Colon (tissue), 2 donors: ENCODE results near the gene SMCO4.
"Not testable (repeated sequence)": the region's sequence is repeated elsewhere in the genome, so short reads cannot be mapped to it uniquely, and the experiment has no call there.

Experiments used
- FAIRE-seq: peaks from 2 replicates; lab custom pipeline; 2012; peaks lifted over from hg19 to GRCh38; lab: Jason Lieb, UNC
- donor health status: control.
- donor health status: control.

Gene SMCO4

GRCh38 chr11:93476796-93477195 lies 66.4 kb downstream of the SMCO4 start:
- no peak for FAIRE-seq

DNA sequence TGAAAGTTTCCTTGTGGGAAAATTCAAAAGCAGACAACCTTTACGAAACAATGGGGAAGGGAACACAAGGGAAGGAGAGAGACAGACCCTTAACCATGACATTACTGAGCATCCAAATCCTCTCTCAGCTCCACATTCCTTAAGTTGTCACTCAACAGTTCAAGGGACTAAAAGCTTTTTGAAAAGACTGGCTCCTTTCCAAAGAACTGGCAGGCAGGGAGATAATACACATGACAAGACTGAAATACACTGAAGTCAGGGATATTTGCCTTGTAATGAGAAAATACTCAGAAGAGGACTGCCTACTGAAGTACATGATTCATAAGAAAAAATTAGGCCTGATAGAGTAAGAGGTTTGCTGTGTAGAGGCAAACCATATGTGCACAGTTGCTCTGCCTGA lies 69.1 kb downstream of the SMCO4 start:
- no peak for FAIRE-seq

- no peak for FAIRE-seq
Measured at GRCh38 chr11:93468290-93468689, 74.9 kb downstream of the SMCO4 start.

DNA sequence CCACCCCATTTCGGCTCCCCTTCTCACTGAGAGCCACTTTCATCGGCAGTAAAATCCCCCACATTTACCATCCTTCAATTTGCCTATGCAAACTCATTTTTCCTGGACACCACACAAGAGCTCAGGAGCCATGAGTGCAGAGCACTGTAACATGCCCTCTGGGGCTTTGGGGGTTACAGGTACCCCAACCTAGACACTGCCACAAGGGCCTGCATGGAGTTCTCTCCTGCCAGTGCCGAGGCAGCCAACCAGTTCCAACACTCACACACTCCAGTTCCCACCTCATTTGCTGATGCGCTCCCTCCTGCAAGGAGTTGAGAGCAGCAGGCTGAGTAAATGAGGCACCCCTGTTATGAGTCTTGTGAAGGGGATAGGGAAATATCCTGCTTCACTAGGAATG lies 76.1 kb downstream of the SMCO4 start:
- FAIRE-seq, result no peak

DNA sequence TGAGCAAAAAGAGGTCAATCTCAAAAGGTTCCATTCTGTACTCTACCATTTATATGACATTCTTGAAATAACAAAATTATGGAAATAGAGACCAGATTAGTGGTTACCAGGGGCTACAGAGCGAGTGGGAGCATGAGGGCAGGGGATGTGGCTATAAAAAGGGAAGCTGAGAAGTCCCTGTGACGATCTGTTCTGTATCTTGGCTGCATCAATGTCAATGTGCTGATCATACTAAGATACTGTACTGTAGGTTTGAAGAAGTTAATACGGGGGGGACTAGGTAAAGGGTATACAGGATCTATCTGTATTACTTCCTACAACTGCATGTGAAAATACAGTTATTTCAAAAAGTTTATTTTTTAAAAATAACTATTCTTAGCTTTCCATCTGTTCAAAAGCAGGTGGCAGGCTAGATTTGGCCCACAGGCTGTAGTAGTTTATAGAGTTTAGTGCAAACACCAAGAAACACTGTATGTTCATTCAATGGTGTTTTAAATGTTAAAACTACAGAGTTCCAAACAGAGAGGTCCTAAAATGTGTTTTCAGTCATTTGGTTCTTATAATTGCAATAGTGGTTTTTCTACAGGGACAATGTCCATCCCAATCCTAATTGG lies 78.2 kb downstream of the SMCO4 start:
- FAIRE-seq, result no peak

- not testable (repeated sequence) for FAIRE-seq
Measured at GRCh38 chr11:93463666-93464065, 79.5 kb downstream of the SMCO4 start.

- FAIRE-seq, result no peak
Measured at GRCh38 chr11:93458286-93458685, 84.9 kb downstream of the SMCO4 start.

DNA sequence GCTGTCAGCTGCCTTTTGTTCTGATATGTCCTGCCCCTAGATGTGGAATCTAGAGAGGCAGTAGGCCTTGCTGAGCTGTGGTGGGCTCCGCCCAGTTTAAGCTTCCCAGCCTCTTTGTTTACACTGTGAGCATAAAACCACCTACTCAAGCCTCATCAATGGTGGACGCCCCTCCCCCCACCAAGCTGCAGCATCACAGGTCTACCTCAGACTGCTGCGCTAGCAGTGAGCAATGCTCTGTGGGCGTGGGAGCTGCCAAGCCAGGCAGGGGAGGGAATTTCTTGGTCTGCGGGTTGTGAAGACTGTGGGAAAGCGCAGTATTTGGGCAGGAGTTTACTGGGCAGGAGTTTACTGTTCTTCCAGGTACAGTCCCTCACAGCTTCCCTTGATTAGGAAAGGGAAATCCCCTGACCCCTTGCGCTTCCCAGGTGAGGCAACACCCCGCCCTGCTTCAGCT lies 98.5 kb downstream of the SMCO4 start:
- FAIRE-seq, result no peak

DNA sequence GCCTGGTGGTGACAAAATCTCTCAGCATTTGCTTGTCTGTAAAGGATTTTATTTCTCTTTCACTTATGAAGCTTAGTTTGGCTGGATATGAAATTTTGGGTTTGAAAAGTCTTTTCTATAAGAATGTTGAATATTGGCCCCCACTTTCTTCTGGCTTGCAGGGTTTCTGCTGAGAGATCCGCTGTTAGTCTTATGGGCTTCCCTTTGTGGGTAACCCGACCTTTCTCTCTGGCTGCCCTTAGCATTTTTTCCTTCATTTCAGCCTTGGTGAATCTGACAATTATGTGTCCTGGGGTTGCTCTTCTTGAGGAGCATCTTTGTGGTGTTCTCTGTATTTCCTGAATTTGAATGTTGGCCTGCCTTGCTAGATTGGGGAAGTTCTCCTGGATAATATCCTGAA lies 100.0 kb downstream of the SMCO4 start:
- not testable (repeated sequence) for FAIRE-seq

- no peak for FAIRE-seq
Measured at GRCh38 chr11:93432247-93432646, 110.9 kb downstream of the SMCO4 start.
